Measurements from ENCODE around the gene CD164L2.

DNA sequence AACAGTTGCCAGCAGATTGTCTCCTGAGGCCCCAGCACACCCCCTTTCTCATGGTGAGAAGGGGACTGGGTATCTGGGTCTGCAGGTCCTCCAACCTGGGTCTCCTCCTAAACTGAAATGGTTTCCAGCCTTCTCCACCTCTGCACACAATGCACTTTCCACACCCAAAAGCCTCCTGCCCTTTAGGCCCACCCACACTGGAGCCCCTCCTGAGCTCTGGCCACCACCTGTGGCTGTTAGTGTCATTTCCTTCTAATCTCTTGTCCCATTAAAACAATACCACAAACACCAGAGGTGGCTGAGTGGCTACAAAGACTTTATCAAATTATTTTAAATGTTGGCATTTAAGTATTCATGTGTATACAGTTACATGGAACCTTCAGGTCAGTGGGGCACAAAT is 20.8 kb upstream of the CD164L2 start:
- TF ChIP-seq POLR2A (IDR thresholded peaks at IDR 0.05) (no peak), CTCF (IDR thresholded peaks at IDR 0.05) (no peak)

Data from adrenal gland (tissue), 5 donors.